OCI-LY3 (cell line): ENCODE measurements around the gene SCYGR2.

Source experiments
- CTCF ChIP-seq: fragments of 200-600, 300-600 bp; sonication (generic); IDR thresholded peaks from 2 replicates; pipeline ENCODE4 v1.5.1; 2014; ENCODE audit warnings: antibody characterized with exemption, low read length, low read depth
- EZH2phosphoT487 ChIP-seq: fragments of 200-600 bp; shearing (Covaris generic); IDR thresholded peaks from 2 replicates; pipeline ENCODE4 v1.6.1; 2018; ENCODE audit warnings: antibody characterized with exemption, mixed run types, low read depth

- no peak for TF ChIP-seq CTCF
- TF ChIP-seq EZH2phosphoT487, result no peak
Observed at GRCh38 chr2:227623226-227623625, 24.5 kb downstream of the SCYGR2 start.
